A549 treated with AZD2906 at 1 μM for 4 hours (cell line): ENCODE results near the gene ZFX. TPM values are rescaled to one million over a fixed set of nuclear protein-coding genes. Genes with fewer than 3 reads are reported as not detected.

Source experiments
- total RNA-seq: library from RNA; stranded (reverse); fragments of 200-300 nt; extraction: Qiagen RNA extraction; gene quantifications from 5 replicates; pipeline ENCODE4 v1.2.3, GENCODE V29; 2022

Gene ZFX
- 6.5 to 11.0 TPM (median 7.3 TPM) in 5 replicates for total RNA-seq

GRCh38 chrX:24149351-24150050 is at the start of gene ZFX:
Gene ZFX, plus strand, starts transcription at chrX:24149729. Its CDS starts 23,014 bp downstream, at chrX:24172743.

Other genes with a start within 250 kb of the ZFX start
- gene APOO, start 241.8 kb upstream of the ZFX start, total RNA-seq = 28.1 to 29.6 TPM (median 28.7 TPM) in 5 replicates
- 0.07 to 0.22 TPM (median 0.13 TPM) in 4 of 5 replicates, not detected in the other for gene CXorf58, start 241.7 kb upstream of the ZFX start, total RNA-seq
- 3.1 to 3.6 TPM (median 3.2 TPM) in 5 replicates for gene KLHL15, start 122.5 kb upstream of the ZFX start, total RNA-seq
- 115 to 210 TPM (median 124 TPM) in 5 replicates for gene EIF2S3, start 94.8 kb upstream of the ZFX start, total RNA-seq
- not detected in 5 replicates for gene SUPT20HL2, start 164.3 kb downstream of the ZFX start, total RNA-seq
- gene SUPT20HL1, start 210.9 kb downstream of the ZFX start, total RNA-seq = not detected in 5 replicates